Measurements from ENCODE around the gene MYCN.

DNA sequence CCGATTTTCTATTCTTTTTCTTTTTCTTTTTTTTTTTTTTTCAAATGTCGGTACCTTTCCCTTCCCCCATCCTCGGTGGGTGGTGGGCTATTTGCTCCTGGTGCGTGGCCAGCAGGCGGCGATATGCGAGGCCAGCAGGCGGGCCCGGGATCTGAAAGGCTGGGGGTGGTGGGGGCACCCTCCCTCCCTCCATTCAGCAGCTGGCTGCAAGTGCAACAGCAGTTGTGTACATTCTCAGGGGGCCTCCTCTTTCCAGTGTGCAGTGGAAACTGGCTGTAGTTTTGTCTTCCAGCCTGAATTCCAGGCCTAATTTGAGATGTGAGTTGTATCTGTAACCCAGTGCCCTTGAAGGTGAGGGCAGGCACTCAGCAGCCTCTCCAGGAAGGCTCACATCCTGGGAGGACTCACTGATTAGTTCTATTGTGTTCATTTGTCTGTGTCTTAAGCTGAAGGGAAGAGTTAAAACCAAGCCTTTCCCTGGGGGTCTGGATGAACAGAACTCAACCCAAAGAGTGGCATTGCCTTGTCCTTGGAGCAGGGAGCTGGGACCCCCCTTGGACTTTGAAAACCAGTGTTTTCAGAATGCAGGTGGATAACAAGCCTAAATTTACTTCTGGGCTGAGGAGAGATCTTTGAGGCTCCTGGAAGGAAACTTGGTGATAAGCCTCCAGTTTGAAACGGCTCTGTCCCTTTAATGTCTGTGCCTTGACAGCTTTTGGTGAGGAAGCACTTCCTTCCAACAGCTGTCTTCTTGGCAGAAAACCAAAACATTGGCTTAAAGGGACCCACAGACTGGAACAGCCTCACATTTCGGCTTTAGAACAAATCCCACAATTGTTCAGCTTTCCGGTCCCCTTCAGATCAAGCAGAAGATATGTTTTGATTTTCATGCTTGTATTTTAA lies 3.3 kb downstream of the MYCN start:
- TF ChIP-seq CTCF (optimal IDR thresholded peaks at IDR 0.05 in 1 of 3, IDR thresholded peaks at IDR 0.05 in 1 of 3, conservative IDR thresholded peaks at IDR 0.05 in 1 of 3; ENCODE audit: extremely low read depth in 1 of 3, insufficient read depth in 2 of 3, low read length in 3 of 3): no peak
- no peak for TF ChIP-seq EZH2 (IDR thresholded peaks at IDR 0.05; ENCODE audit: low read length)

Data from keratinocyte (primary cell).